Lower leg skin (tissue), 3 donors: ENCODE results near the gene GH1.

ENCODE experiments used
- POLR2A ChIP-seq, 2 donors: fragments of 450-650 bp; IDR thresholded peaks; one replicate each; pipeline ENCODE4 v1.6.1; 2016 to 2017; ENCODE audit warnings: antibody characterized with exemption in 2 of 2, mild to moderate bottlenecking in 1 of 2, moderate library complexity in 1 of 2
- TF ChIP-seq, protein P1 (sequence below), 3 donors: fragments of 450-650 bp; IDR thresholded peaks; one replicate each; pipeline ENCODE4 v1.5.1; 2016; ENCODE audit warnings: antibody characterized with exemption in 3 of 3, mild to moderate bottlenecking in 3 of 3, moderate library complexity in 2 of 3

DNA sequence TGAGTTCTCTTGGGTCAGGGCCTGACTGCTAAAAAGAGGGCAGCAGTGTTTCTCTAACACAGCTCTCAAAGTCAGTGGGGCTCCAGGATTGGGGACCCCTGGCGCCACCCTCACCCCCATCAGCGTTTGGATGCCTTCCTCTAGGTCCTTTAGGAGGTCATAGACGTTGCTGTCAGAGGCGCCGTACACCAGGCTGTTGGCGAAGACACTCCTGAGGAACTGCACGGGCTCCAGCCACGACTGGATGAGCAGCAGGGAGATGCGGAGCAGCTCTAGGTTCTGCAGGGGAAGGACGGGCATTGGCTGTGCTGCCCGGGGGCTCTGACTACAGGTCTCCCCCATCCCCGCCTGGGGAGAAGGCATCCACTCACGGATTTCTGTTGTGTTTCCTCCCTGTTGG lies 993 bp downstream of the GH1 start:
- TF ChIP-seq, protein P1, sequence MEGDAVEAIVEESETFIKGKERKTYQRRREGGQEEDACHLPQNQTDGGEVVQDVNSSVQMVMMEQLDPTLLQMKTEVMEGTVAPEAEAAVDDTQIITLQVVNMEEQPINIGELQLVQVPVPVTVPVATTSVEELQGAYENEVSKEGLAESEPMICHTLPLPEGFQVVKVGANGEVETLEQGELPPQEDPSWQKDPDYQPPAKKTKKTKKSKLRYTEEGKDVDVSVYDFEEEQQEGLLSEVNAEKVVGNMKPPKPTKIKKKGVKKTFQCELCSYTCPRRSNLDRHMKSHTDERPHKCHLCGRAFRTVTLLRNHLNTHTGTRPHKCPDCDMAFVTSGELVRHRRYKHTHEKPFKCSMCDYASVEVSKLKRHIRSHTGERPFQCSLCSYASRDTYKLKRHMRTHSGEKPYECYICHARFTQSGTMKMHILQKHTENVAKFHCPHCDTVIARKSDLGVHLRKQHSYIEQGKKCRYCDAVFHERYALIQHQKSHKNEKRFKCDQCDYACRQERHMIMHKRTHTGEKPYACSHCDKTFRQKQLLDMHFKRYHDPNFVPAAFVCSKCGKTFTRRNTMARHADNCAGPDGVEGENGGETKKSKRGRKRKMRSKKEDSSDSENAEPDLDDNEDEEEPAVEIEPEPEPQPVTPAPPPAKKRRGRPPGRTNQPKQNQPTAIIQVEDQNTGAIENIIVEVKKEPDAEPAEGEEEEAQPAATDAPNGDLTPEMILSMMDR (IDR thresholded peaks at IDR 0.05) = no peak
- no peak for TF ChIP-seq POLR2A (IDR thresholded peaks at IDR 0.05)
